ENCODE results near the gene NAA40. TPM values are rescaled to one million over a fixed set of nuclear protein-coding genes. Genes with fewer than 3 reads are reported as not detected.

Gene NAA40
- total RNA-seq, 2 experiments from 2014 or later: 11.8 to 14.0 TPM

GRCh38 chr11:63904743-63905142 lies 34.1 kb upstream of the NAA40 start:
- Mint-ChIP-seq H3K4me1 (ENCODE audit: low read depth) (no peaks in the 10 kb centered on the region), H3K27me3 (no peaks in the 10 kb centered on the region), H3K27ac (no peak overlapping the region), H3K4me3 (no peak overlapping the region), H3K9me3 (no peaks in the 10 kb centered on the region), H3K36me3 (ENCODE audit: low read depth) (peaks cover 86% of the 10 kb centered on the region)
- H3K9me3 ChIP-seq (ENCODE audit: control insufficient read depth in 1 of 2, insufficient read depth in 1 of 2, low read length in 2 of 2): no peaks in the 10 kb centered on the region
- POLR2A ChIA-PET: no interaction called here
- H3K27me3 ChIP-seq (ENCODE audit: control insufficient read depth in 1 of 2, insufficient read depth in 2 of 2, low read length in 2 of 2): no peaks in the 10 kb centered on the region
- no peak for ATAC-seq (ENCODE audit: poor library complexity)
- TF ChIP-seq CTCF (IDR thresholded peaks at IDR 0.05): no peak
- H3K4me3 ChIP-seq (ENCODE audit: low read length): no peak overlapping the region
- peaks cover 90% of the 10 kb centered on the region for H3K36me3 ChIP-seq (ENCODE audit: insufficient read depth, low read length)
- CTCF ChIA-PET: no interaction called here
- DNase-seq: no peak
- intact Hi-C loops (cut with DNase I, micrococcal nuclease): loop anchor here (5.0 to 10.0 kb wide), 3 partner anchors 37 to 248 kb away; partner anchors contain the start of gene ZFTA (in 1 of the 2)
- H3K27ac ChIP-seq (ENCODE audit: low read depth in 1 of 2, low read length in 2 of 2): no peak overlapping the region
- no peaks in the 10 kb centered on the region for H3K4me1 ChIP-seq (ENCODE audit: insufficient read depth, low read length)

GRCh38 chr11:63905179-63905578 lies 33.6 kb upstream of the NAA40 start:
- DNase-seq (no peak), ATAC-seq (ENCODE audit: poor library complexity) (no peak)
- H3K4me1 ChIP-seq (ENCODE audit: insufficient read depth, low read length): no peaks in the 10 kb centered on the region
- Mint-ChIP-seq H3K27me3 (no peaks in the 10 kb centered on the region), H3K9me3 (no peaks in the 10 kb centered on the region), H3K4me1 (ENCODE audit: low read depth) (no peaks in the 10 kb centered on the region), H3K36me3 (ENCODE audit: low read depth) (peaks cover 86% of the 10 kb centered on the region), H3K4me3 (no peak overlapping the region), H3K27ac (no peak overlapping the region)
- no peaks in the 10 kb centered on the region for H3K27me3 ChIP-seq (ENCODE audit: control insufficient read depth in 1 of 2, insufficient read depth in 2 of 2, low read length in 2 of 2)
- no peaks in the 10 kb centered on the region for H3K9me3 ChIP-seq (ENCODE audit: control insufficient read depth in 1 of 2, insufficient read depth in 1 of 2, low read length in 2 of 2)
- ChIA-PET POLR2A (no interaction called here), CTCF (no interaction called here)
- no peak for TF ChIP-seq CTCF (IDR thresholded peaks at IDR 0.05)
- H3K27ac ChIP-seq (ENCODE audit: low read depth in 1 of 2, low read length in 2 of 2): no peak overlapping the region
- no peak overlapping the region for H3K4me3 ChIP-seq (ENCODE audit: low read length)
- intact Hi-C loops (cut with DNase I, micrococcal nuclease): loop anchor here (5.0 to 10.0 kb wide), 3 partner anchors 38 to 247 kb away; partner anchors contain the start of gene ZFTA (in 1 of the 2)
- peaks cover 88% of the 10 kb centered on the region for H3K36me3 ChIP-seq (ENCODE audit: insufficient read depth, low read length)

GRCh38 chr11:63906087-63906486 lies 32.7 kb upstream of the NAA40 start:
- no peaks in the 10 kb centered on the region for H3K27me3 Mint-ChIP-seq
- no peak overlapping the region for H3K4me3 Mint-ChIP-seq
- H3K4me1 ChIP-seq (ENCODE audit: insufficient read depth, low read length): no peaks in the 10 kb centered on the region
- peak overlapping the region; percentile 36 for H3K27ac Mint-ChIP-seq
- H3K4me1 Mint-ChIP-seq (ENCODE audit: low read depth): no peaks in the 10 kb centered on the region
- no peaks in the 10 kb centered on the region for H3K27me3 ChIP-seq (ENCODE audit: control insufficient read depth in 1 of 2, insufficient read depth in 2 of 2, low read length in 2 of 2)
- H3K4me3 ChIP-seq (ENCODE audit: low read length): no peak overlapping the region
- H3K9me3 Mint-ChIP-seq: no peaks in the 10 kb centered on the region
- H3K36me3 Mint-ChIP-seq (ENCODE audit: low read depth): peaks cover 85% of the 10 kb centered on the region
- DNase-seq (no peak), ATAC-seq (ENCODE audit: poor library complexity) (no peak)
- H3K9me3 ChIP-seq (ENCODE audit: control insufficient read depth in 1 of 2, insufficient read depth in 1 of 2, low read length in 2 of 2): no peaks in the 10 kb centered on the region
- POLR2A ChIA-PET: interaction anchor here (1.0 to 1.9 kb wide), 2 partner anchors 47 to 67 kb away, joined by 3 to 9 read pairs; partner anchors contain the start of gene MARK2
- intact Hi-C loops (cut with DNase I, micrococcal nuclease): loop anchor here (1.0 to 10.0 kb wide), 4 partner anchors 39 to 246 kb away; partner anchors contain the start of gene ZFTA (in 1 of the 2)
- H3K36me3 ChIP-seq (ENCODE audit: insufficient read depth, low read length): peaks cover 83% of the 10 kb centered on the region
- CTCF ChIA-PET: interaction anchor here (0.6 to 1.9 kb wide), 6 partner anchors 9 to 71 kb away, joined by 3 to 36 read pairs (median 4); partner anchors contain the start of gene MARK2
- no peak overlapping the region for H3K27ac ChIP-seq (ENCODE audit: low read depth in 1 of 2, low read length in 2 of 2)
- no peak for TF ChIP-seq CTCF (IDR thresholded peaks at IDR 0.05)
